Activated CD4-positive, CD25-positive, alpha-beta regulatory T cell treated with anti-CD3 and anti-CD28 coated beads, Interleukin-2, amount 50 U/mL, for 72 hours (primary cell): ENCODE results near the gene REV3L.

ENCODE experiments used
- DNase-seq: peaks from one replicate; pipeline ENCODE4 v3.0.0; 2021

The REV3L gene

GRCh38 chr6:111254004-111254778 is 228.8 kb downstream of the REV3L start:
- no peak for DNase-seq

DNA sequence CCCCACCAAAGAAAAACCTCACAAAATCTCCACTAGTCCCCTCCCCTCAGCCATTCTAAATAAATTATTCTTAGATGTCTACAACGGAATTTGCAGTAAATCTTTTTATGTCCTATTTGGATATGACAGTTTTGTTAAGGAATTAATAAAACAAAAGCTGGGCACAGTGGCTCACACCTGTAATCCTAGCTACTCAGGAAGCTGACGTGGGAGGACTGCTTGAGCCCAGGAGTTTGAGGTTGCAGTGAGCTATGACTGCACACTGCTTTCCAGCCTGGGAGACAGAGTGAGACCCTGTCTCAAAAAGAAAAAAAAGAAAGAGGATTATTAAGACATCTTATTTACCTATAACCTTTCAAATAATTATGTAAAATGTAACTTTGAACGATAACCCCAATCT is 230.3 kb downstream of the REV3L start:
- no peak for DNase-seq

DNA sequence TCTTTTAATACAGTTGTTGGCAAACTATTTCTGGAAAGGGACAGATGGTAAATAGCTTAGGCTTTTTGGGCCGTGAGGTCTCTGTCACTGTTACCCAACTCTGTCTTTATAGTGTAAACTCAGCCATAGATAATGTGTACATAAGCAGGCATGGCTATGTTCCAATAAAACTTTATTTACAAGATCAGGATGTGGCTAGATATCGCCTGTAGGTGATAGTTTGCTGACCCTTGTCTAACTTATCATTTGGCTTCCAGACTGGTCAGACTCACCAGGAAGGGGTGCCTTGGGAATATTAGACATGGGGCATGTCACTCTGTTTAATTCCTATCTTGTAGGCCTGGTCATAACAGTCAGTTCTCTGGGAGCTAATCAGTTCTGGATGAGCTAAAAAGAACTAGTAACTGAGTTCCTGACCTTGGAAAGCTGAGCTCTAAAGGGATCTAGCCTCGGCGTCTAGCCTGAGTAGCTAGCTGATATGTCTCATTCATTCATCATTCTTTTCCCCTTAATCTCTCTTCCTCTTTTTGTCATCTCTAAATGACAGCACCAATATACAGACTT is 232.1 kb downstream of the REV3L start:
- DNase-seq = no peak
